Activated naive CD4-positive, alpha-beta T cell treated with anti-CD3 and anti-CD28 coated beads, Interleukin-2, amount 50 U/mL, for 16 hours (primary cell): ENCODE measurements around the gene OTULINL.

Experiments used
- DNase-seq: peaks from one replicate; pipeline ENCODE4 v3.0.0-alpha.2; 2020

Gene OTULINL

DNA sequence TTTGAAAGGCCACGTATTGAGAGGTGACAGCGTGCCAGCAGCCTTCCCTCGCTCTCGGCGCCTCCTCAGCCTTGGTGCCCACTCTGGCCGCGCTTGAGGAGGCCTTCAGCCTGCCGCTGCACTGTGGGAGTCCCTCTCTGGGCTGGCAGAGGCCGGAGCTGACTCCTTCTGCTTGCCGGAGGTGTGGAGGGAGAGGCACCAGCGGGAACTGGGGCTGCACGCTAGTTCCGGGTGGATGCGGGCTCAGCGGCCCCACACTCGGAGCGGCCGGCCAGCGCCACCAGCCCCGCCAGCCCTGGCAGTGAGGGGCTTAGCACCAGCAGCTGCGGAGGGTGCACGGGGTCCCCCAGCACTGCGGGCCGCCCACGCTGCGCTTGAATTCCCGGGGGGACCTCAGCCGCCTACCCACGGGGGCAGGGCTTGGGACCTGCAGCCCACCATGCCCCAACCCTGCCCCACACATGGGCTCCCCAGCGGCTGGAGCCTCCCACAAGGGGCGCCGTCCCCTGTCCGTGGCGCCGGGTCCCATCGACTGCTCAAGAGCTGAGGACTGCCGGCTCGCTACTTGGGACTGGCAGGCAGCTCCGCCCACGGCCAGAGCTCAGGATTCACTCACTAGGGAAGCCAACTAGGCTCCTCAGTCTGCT, 4.4 kb upstream of the OTULINL start:
- no peak for DNase-seq

DNA sequence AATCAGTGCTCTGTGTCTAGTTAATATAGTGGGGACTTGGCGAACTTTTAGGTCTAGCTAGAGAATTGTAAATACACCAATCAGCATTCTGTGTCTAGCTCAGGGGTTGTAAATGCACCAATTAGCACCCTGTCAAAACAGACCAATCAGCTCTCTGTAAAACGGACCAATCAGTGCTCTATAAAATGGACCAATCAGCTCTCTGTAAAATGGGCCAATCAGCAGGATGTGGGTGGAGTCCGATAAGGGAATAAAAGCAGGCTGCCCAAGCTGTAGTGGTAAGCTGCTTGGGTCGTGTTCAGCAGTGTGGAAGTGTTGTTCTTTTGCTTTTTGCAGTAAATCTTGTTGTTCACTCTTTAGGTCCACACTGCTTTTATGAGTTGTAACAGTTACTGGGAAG, 3.6 kb upstream of the OTULINL start:
- DNase-seq, result no peak

DNA sequence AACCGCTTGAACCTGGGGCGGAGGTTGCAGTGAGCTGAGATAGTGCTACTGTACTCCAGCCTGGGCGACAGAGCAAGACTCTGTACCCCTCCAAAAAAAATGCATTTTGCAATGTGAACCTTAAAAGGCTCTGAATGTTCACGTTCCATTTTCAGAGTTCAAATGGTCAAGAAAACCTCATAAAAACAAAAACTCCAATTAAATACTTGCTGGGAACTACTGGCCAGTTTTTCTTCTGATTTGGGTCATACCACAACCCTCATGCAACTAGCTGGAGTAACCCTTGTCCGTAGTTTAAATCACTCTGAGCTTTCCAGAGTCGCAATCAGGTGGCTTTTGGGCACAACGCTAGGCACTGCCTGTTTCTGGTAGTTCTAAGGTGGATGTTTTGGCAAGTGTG, 2.3 kb upstream of the OTULINL start:
- no peak for DNase-seq

DNA sequence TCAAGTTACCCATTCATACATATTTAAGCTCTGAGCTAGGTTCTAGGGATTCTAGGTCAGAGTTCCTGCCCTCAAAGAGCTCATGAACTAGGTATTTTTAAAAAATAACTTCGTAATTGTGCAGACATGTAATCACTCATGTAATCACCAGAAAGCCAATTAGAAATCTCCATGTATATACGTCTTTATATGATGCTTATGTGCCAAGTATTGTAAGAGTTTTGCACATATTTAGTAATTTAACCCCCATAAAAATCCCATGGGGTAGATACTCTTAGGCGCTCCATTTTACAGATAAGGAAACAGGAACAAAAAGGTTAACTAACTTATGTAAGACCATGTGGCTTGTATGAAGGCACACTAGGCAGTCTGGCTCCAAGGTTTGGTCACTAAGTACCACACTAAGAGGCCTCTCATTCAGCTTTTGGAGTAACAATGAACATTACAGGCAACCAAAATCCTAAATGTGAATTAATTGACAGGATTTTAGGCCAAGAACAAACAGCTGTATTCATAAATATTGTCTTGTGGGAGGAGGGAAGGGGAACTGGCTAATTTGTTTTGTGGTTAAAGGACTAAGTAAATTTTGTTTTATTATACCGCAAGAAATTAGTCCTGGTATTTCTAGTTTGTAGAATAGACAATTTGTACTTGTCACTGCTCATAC, 1.7 kb upstream of the OTULINL start:
- DNase-seq, result no peak

DNA sequence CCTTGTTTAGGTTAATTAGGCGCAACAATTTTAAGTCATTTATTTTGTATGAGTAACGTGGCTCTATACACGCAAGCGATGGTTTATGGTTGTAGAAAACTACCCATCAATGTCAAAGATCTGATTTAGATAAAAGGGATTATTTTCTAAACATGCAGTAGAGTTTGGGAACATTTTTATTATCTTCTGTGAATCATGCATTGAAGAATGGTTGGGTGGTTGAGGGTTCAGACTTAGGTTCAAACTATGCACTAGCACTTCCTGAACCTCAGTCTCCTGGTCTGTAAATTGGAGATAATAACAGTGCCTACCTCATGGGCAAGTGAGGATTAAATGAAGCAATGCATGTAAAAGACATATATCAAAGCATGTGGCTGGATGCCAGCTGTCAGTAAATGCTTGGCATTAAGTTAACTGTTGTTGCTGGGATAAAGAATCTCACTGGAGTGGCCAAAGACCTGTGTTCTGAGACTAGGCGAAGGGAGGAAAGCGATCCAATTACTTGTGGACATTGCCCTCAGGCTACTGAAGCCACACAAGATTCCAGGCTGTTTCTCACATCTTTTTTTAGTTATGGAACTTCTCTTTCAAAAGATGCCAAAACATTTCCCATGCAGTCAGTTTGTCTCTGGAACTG, 1.1 kb upstream of the OTULINL start:
- no peak for DNase-seq

DNA sequence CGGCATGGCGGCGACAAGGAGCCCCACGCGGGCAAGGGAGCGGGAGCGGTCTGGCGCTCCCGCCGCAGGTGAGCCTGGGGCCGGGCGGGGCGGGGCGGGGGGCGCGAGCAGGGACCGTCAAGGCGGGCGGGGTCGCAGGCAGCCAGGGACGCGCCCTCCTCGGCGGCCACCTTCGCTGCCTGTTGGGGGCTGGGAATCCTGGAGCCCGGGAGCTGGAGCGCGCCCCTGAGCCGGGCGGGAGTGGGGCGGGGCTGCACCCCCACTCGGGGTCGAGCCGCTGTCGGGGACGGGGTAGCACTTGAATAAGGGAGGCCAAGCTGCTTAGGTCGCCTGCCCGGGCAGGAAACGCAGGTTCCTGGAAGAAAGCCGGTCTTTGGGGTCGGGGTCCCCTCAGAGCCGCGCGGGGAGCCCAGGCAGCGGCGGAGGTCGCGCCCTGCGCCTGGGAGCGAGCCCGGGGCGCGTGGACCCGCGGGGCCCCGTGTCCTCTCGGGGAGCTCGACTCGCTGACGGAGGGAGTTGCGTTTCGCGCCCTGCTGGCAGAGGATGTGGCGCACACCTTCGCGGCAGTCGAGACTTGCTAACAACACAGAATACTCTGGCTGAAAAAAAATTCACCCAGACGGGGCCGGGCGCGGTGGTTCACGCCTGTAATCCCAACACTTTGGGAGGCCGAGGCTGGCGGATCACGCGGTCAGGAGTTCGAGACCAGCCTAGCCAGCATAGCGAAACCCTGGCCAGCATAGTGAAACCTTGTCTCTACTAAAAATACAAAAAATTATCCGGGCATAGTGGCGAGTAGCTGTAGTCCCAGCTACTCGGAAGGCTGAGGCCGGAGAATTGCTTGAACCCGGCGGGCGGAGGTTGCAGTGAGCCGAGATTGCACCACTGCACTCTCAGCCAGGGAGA, 552 bp downstream of the OTULINL start:
- peak; percentile 86 for DNase-seq

DNA sequence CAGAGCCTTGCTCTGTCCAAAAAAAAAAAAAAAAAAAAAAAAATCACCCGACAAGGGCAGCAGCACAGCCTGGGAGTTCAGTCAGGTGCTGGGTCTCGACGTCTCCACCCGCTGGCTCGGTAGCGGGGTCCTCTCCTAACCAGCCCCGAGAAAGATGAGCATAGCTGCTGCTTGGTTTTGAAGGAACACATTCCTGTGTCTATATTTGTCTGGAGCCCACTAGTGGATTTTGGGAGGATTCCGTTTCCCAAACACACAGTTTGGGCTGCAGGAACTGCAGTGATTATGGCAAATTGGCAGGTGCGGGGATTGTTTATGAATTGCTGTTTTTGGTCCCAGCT, 1.2 kb downstream of the OTULINL start:
- DNase-seq, result no peak

DNA sequence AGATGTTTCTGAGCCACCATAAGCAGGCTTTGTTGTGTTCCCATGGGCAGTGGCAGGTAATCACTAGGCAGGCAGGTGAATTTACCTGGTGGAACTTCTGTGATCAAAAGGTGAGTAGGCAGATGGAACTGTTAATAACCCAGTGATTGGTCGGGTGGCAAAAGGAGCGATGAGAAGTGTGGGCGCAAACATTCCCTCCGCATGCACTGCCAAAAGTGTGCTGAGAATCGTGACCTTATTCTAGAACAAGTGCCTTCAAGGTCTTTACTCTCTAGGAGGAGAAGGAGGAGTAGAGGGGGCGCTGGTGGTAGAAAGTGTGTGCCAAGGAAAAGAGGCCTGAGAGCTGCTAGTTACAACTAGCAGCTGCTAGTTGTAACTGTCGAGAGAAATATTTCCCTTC, 3.3 kb downstream of the OTULINL start:
- no peak for DNase-seq

DNA sequence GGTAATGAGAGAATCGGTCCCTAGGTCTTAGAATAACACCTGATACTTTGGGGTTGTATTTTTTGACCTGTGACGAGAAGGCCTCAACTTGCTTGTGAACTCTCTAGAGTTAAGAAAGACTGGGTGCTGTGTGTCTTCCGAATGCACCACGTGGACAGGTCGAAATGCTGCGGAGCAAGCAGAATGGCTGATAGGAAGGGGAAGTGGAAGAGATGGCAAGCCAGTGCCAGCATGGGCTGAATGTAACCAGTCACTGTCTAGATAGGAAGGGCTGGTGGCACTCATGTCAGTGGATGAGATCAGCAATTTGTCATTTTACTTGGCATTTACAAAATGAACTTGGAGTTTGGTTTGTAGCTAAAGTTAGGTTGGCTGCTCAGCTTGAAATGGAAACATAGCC, 5.6 kb downstream of the OTULINL start:
- DNase-seq, result no peak

DNA sequence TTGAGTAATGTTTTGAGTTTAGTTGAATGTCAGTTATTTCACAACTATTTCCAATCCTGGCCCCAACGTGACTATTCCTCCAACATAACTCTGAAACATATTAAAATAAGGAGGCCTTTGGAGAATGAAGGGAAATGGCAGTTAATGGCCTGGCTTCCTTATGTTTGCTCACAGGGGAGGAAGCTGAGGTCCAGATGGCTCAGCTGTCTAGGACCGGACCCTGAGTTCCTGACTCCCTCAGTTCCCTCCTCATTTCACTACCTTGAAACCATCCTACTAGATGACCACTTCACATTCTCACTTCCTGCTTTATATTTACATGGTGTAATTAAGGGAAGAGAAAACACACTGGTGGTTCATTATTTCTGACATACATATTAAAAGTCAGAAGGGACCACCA, 6.6 kb downstream of the OTULINL start:
- no peak for DNase-seq

DNA sequence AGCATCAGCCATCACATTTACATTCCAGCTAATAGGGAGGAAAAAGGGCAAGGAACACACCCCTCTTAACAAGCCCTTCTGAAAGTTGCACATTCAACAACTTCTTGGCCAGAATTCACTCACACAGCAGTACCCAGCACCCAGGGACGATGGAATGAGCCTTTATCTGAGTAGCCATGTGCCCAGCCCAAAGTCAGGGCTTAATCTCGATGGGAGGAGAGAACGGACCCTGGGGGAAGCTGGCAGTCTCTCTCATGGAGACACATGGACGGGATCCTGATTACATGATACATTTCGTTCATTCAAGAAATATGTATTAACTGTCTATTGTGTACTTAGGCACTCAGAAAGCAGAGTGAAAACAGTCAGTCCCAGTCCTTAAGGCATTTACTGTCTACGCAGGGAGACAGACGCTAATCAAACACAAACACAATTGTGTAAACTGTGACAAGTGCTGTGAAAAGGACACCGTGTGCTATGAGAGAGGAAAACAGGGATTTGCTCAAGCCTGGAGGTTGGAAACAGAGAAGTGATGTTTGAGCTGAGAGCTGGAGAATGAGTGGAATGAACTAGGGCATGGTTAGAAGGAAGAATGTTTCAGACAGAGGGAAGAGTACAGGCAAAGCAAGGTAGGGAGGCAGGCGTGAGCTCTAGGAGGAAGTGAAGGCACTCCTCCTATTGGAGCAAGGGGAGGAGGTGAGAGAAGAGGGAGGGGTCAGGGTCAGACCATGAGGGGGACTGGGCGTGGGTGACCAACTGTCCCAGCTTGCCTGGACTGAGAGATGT, 7.4 kb downstream of the OTULINL start:
- no peak for DNase-seq

DNA sequence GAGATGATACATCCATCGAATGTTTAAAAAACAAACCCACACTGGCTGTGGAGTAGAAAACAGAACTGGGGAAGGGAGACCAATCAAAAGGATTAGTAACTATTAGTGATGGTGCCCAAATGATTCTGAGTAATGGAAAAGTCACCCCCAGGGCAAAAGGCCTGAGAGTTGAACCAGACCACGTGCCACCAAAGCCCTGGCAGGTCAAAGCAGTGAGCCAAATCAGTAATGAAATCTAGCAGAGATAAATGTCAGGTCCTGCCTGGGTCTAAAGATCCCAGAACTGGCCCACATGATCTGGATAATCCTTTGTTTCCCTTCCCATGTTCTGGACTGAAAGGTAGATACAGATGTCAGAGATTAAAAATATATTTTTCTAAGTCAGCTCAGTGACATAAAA, 9.4 kb downstream of the OTULINL start:
- no peak for DNase-seq

DNA sequence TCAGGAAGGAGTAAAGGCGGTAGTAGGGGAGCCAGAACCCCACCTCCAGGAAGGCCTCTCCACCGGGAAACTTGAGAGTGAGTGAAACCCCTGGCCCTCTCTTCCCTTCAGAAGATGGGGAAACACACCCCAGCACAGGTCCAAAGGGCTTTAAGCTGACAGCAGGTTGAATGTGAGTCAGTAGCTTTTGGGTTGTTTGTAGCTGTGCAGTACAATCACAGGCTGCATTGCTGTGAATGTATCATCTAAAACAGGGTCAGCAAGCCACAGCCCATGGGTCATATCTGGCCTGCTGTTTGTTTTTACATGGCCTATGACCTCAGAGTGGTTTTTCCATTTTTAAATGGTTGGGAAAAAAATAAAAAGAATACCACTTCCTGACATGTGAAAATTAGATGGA, 10.0 kb downstream of the OTULINL start:
- no peak for DNase-seq

DNA sequence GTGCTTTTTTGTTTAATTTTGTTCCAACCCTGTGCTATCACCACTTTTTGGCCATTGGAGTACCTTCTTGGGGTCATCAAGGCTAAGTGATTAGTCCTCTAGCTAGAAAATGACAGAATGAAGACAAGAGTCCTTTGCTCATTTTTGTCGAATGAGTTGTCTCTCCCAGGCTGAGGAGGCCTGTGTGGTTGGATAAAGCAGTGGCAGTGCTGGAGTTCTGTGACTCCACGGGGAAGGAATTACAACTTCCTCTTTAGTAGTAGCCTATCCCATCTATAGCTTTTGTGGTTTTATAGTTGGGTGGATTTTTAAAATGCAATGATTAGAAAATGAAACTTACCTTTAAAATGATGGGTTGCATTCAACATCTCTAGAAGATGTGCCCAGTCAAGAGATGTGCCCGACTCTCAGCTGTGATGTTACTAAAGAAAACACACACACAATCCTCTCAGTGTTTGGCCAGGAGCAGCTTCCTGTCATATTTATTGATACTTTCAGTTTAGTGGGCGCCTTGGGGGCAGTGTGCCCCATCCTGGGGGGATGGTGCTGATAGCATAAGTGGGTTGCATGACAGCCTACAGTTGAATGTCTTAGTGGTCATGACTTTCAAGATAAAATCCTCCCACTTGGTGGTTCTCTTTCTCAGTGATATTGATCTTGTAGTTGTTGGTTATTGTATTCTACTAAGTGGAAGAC, 11.9 kb downstream of the OTULINL start:
- DNase-seq, result no peak

DNA sequence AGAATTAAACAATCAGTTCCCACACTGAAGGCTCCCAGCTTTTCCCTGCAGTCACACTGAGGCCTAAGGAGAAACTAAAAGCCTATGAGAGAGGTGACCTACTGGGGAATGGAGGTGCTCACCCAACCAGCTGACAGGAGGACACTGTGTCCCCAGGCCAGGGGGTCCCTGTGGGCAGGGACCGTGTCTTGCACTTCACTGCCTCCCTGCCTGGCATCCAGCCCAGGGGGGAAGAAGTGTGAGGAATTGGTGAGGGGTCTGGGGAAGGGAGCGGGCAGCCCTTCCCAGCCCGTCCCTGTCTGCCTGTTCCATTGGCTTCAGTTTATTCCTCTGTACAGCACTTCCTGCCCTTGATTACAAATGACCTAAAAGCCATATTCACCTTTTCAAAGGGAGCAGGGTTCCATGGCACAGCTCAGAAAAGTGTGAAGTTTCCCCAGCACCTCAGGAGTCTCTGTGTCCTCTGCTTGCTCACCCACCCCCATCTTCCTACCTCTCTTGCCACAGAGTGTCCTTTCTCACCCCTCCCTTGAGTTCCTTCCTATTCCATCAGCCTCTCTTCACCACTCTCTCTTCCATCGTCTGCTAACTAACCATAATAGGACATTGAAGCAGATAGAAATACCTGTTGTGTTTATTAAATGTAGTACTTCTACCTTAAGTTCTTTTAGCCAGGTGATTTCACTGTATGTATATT, 12.9 kb downstream of the OTULINL start:
- no peak for DNase-seq

DNA sequence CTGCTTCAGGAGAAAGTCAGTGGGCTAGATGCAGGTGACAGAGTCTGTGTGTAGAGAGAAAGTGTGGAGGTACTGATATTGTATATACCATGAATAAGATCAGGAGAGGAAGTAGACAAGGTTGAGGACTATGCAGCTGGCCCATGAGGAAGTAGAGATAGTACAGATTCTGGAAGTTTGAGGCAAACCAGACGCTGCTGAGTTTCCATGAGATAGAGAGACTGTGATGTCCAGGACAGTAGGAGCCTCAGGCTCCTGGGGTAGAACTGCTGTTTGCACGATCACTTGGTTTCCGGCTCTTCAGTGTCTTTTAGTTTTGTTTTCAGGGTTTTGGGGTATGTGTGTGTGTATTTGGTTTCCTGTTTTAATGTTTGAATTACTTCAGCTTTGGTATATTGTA, 13.6 kb downstream of the OTULINL start:
- DNase-seq, result no peak

DNA sequence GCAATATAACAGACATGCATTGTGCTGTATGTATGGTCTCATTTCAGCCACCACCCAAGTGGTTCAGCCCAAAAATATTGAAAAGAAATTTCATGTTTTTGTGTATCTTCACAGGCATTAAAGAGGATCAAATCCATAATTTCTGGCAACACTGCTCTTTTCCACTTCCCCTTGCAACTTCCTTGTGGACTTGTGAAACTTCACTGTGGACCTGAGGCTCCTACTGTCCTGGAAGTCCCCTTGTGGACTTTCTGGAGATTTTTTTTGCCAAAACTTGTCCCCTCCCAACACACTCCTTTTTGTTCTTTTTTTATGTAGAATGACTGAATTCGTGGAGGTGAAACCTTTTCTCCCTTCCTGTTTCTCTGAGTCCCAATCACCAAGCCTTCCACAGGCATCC, 14.3 kb downstream of the OTULINL start:
- no peak for DNase-seq

DNA sequence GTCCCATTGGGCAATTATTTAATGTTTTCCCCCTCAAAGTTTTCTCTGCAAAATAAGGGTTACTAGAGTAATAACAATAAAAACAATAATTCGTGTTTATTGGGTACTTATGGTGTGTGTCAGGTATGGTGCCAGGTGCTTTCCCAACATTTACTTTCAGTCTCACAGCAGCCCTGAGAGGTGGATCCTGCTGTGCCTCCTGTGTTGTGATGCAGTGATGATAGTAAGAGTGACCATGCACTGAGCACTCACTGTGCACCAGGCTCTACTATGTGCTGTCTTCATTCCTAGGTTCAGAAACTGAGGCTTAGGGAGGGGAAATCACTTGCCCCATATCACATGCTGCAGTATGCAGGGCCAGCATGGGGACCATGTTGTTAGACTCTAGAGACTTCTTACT, 15.5 kb downstream of the OTULINL start:
- DNase-seq, result no peak

DNA sequence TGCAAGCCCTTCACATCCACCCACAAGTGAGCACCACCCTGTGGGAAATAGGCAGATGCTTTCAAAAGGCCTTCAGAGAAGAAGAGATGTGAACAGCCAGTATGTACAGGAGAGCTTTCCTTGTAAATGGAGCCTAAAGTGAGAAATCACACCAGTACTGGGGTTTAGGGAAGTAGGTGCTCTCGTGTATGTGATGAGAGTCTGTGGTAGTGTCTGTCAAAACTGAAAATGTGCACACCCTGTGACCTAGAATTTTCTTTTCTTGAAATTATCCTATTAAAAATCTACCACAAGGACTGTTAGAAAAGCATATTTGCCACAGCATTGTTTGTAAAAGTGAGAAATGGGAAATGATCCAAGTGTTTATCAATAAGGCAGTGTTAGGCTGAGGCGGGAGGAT, 16.6 kb downstream of the OTULINL start:
- no peak for DNase-seq

DNA sequence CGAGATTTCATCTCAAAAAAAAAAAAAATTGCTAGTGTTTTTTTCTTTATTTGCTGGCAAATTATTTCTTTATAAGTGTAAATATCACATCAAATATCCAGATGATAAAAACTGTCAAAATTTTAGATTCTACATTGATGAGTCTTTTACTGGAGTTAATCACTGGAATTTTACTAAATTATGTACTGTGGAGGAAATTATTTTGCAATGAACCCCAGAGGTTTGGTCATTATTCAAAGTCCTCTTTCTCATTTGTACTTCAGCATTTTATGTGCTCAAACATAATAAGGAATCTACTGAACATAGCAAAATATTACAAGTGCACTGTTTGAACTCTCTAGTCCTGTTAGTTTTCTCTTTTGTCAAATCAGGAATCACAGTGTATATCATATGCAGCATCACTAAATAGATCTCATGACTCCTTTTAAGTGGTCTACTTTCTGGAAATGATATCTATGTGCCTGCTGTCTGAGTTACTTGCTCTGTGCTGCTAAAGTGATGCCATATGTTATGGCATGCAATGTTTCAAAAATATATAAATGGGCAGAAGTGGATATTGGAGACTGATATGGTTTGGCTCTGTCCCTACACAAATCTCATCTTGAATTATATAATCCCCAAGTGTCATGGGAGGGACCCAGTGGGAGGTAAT, 18.0 kb downstream of the OTULINL start:
- DNase-seq, result no peak

DNA sequence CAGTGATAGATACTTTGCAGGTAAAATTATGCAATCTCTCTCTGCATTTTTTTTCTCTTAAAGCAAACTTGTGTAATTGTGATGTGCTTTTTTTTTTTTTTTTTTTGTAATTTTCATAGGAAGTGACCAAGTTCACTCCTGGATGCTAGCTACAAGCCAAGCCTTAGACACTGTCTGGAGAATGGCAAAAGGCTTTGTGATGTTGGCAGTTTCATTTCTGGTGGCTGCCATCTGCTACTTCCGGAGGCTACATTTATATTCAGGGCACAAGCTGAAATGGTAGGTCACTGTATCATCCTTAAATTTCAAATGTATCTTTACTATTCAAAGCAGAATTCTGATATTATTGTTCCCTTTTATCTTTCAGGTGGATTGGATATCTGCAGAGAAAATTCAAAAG, 19.3 kb downstream of the OTULINL start:
- no peak for DNase-seq
